ENCODE results near the gene STK32A.

The STK32A gene

DNA sequence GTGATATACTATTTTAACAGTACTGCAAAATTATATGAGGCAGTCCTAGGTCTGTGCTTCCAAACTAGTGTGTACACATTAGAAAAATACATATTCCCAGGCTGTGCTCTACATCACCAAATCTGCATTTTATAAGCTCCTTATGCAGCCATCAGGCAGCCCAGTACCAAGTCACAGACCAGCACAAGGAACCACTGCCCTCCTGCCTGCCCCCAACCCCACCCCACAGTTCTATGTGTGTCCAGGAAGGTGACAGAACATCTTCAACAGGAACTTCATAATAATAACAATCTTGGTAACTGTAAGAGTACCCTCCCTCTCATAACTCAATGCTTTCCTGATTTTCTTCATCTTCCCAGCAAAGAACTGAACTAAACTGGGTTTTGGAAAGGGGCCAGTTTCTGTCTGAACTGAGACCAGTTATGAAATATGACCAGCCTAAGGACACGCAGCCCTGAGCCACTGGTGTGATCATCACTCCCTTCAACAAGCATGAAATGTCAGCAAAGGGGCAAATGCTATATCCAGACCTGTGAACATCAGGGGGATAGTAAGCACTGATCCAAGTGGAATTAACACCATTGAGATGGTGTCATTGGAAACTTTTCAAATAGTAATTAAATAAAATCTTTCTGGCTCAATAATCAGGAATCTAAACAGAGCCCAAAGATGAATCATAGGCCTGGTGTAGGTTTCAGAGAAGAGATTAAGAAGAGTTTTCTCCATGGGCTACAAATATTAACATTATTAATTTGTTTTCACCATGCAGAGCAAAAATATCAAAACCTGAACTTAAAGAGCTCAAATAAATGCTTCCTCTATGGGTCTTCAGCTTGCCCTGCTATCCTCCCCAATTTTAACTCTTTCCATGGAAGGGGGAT, 192.9 kb downstream of the STK32A start:
- no peak for DNase-seq (ENCODE audit: low read depth in 1 of 2, low spot score in 1 of 2)
- in situ Hi-C loops (cut with HindIII; ENCODE audit: low pct_unique_long_range_greater_than_20kb, low sequenced_read_pairs), result no loop called here
- no peak for TF ChIP-seq JUND (IDR thresholded peaks at IDR 0.05; ENCODE audit: low read depth)

DNA sequence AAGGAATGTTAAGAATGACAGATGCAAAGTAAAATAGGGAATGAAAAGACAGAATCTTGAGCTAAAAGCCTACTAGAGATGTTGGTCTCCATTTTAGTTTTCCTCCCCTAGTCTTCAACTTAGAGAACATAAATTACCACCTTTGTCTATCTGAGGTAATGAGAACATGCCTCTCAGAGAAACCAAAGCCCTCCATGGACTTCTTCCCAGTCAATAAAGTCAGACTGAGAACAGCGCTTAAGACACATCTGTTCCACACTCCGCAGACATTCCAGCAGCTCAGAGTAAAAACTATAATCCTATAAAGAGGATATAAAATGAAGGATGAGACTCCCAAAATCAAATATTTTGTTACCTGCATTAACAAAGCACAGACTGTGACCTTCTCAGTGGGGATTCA, 195.8 kb downstream of the STK32A start:
- DNase-seq (ENCODE audit: low read depth in 1 of 2, low spot score in 1 of 2), result no peak
- in situ Hi-C loops (cut with HindIII; ENCODE audit: low pct_unique_long_range_greater_than_20kb, low sequenced_read_pairs), result no loop called here
- TF ChIP-seq JUND (IDR thresholded peaks at IDR 0.05; ENCODE audit: low read depth), result no peak

DNA sequence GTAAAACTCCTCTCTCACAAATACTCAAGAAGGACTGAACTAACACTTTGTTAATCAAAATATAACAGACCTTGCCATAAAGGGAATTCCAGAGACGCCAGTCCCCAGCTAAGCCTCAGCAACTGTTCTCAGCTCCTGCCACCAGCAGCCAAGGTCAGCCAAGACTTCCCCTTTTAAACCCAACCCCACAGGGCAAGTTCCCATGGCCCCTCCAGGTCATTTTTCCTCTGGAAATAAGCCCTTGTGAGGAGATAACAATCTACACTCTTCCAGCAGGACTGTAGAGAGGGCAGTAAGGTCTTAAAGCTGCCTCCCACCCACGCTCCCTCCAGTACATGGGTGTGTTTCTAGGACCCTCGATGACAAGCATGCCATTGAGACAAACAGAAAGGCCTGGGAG, 196.8 kb downstream of the STK32A start:
- in situ Hi-C loops (cut with HindIII; ENCODE audit: low pct_unique_long_range_greater_than_20kb, low sequenced_read_pairs), result no loop called here
- no peak for TF ChIP-seq JUND (IDR thresholded peaks at IDR 0.05; ENCODE audit: low read depth)
- DNase-seq (ENCODE audit: low read depth in 1 of 2, low spot score in 1 of 2), result no peak

DNA sequence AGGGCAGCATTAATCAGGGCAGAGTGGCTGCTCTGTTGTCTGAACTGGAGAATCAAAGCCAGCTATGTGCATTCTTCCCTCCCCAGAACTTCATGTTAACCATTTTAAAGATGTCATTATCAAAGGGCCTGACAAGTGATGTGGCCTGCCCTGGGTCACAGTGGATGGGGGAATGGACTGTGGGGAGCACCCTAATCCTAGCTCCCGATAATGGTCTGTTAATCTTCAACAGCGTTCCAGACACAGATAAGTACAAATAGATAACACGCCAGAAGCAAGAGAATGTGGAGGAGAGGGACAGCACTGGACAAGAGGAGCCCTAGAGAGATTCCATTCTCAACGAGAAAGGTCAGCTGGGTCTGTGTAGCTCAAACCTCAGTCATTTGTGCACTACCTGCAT, 197.5 kb downstream of the STK32A start:
- TF ChIP-seq JUND (IDR thresholded peaks at IDR 0.05; ENCODE audit: low read depth), result no peak
- DNase-seq (ENCODE audit: low read depth in 1 of 2, low spot score in 1 of 2), result no peak
- in situ Hi-C loops (cut with HindIII; ENCODE audit: low pct_unique_long_range_greater_than_20kb, low sequenced_read_pairs), result no loop called here

DNA sequence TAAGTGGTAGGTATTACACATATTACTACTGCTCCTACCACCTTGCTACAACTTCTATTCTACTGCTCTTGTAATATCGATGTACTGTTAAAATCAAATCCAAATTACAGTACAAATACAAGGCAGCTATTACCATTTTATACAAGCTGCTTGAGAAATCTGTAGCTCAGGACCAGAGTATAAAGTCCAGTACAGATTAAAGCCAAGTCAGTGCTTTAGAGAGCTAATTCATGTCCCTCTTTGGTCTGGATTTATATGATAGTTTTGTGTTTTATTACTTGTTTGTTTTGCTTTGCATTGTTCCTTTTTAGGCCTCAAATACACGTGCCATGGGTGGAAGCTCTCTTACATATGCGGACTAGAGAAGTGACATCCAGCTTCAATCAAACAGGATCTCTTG, 199.2 kb downstream of the STK32A start:
- DNase-seq (ENCODE audit: low read depth in 1 of 2, low spot score in 1 of 2), result no peak
- in situ Hi-C loops (cut with HindIII; ENCODE audit: low pct_unique_long_range_greater_than_20kb, low sequenced_read_pairs), result no loop called here
- TF ChIP-seq JUND (IDR thresholded peaks at IDR 0.05; ENCODE audit: low read depth), result no peak

DNA sequence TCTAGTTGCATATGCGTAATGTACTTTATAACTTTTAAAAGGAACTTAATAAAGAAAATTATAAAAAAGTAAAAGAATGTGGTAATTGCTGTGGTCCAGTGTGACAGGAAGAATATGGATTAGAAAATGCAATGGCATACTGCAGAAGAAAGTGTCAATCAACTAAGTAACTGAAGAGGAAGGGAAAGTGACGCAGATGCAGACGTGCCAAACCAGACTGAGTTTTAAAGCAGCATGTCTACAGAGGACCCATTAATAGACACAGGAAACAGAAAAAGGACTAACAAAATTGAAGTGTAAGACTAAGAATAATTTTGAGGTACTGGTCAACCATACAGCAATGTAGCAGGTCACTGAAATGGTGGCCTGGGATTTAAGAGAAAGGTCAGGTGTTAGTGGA, 201.8 kb downstream of the STK32A start:
- in situ Hi-C loops (cut with HindIII; ENCODE audit: low pct_unique_long_range_greater_than_20kb, low sequenced_read_pairs), result no loop called here

DNA sequence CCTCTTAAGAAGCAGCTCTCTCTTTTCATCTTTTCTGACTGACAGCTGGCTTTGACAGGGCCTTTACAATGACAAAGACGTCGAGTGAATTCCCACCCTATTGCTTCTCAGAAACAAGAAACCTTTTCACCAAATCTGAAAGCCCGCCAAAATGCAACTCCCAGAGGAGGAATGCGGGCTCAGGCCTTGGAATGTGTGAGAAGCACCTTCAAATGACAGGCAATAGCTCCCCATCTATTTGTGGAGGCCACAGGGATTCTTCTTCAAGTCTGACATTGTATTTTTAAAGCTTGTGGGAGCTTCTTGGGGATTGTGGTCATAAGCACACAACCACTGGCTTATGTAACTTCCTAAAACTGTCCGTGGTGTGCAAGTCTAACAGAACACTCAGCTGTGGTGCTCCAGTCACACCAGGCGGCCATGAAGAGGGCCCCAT, 202.4 kb downstream of the STK32A start:
- DNase-seq (ENCODE audit: low read depth in 1 of 2, low spot score in 1 of 2), result no peak
- in situ Hi-C loops (cut with HindIII; ENCODE audit: low pct_unique_long_range_greater_than_20kb, low sequenced_read_pairs), result no loop called here
- no peak for TF ChIP-seq JUND (IDR thresholded peaks at IDR 0.05; ENCODE audit: low read depth)

More for the DNA sequence above, 201.8 kb downstream of the STK32A start:
- DNase-seq (ENCODE audit: low read depth in 1 of 2, low spot score in 1 of 2), result no peak
- no peak for TF ChIP-seq JUND (IDR thresholded peaks at IDR 0.05; ENCODE audit: low read depth)

Data from T47D (cell line).